DOHH2 (cell line): ENCODE data around the gene LYPD3.

ENCODE experiments used
- H3F3A ChIP-seq: fragments of 200-600 bp; sonication (generic), shearing (Covaris generic); 2 replicates; pipeline ENCODE4 v1.6.0; 2016; ENCODE audit warnings: antibody characterized with exemption, mild to moderate bottlenecking; ENCODE audit not compliant: control insufficient read depth, insufficient read depth
- H3K27ac ChIP-seq: fragments of 200-600 bp; sonication (generic); 2 replicates; pipeline ENCODE4 v1.5.1; 2014; ENCODE audit warnings: low read depth, mild to moderate bottlenecking, low read length, moderate library complexity
- H3K27me3 ChIP-seq: fragments of 200-600 bp; sonication (generic); 2 replicates; pipeline ENCODE4 v1.6.1; 2014; ENCODE audit warnings: mild to moderate bottlenecking, low read length, mixed read lengths; ENCODE audit not compliant: control insufficient read depth
- H3K36me3 ChIP-seq: fragments of 200-600 bp; sonication (generic); 2 replicates; pipeline ENCODE4 v1.6.1; 2014; ENCODE audit warnings: mild to moderate bottlenecking, low read length, moderate library complexity, mixed read lengths; ENCODE audit not compliant: control insufficient read depth
- H3K4me1 ChIP-seq: fragments of 200-600 bp; sonication (generic); 2 replicates; pipeline ENCODE4 v1.6.1; 2014; ENCODE audit warnings: mild to moderate bottlenecking, low read length, mixed read lengths; ENCODE audit not compliant: control insufficient read depth
- H3K4me2 ChIP-seq: fragments of 200-600 bp; sonication (generic); 2 replicates; pipeline ENCODE4 v1.6.0; 2014; ENCODE audit warnings: mild to moderate bottlenecking, low read length, moderate library complexity
- H3K4me3 ChIP-seq: fragments of 200-600 bp; sonication (generic); 2 replicates; pipeline ENCODE4 v1.5.1; 2014; ENCODE audit warnings: mild to moderate bottlenecking, low read length, mixed read lengths
- H3K79me2 ChIP-seq: fragments of 200-600 bp; sonication (generic); 2 replicates; pipeline ENCODE4 v1.6.1; 2014; ENCODE audit warnings: mild to moderate bottlenecking, low read length, mixed read lengths; ENCODE audit not compliant: control insufficient read depth
- H3K9me2 ChIP-seq: fragments of 200-600 bp; sonication (generic); replicated peaks from 2 replicates; pipeline ENCODE4 v1.6.1; 2014; ENCODE audit warnings: mild to moderate bottlenecking, low read length, mixed read lengths; ENCODE audit not compliant: control insufficient read depth
- H3K9me3 ChIP-seq: fragments of 200-600 bp; sonication (generic); 2 replicates; pipeline ENCODE4 v1.6.1; 2014; ENCODE audit warnings: antibody characterized with exemption, low read length, mixed read lengths; ENCODE audit not compliant: control insufficient read depth, insufficient read depth
- H4K20me1 ChIP-seq: fragments of 200-600 bp; sonication (generic); 2 replicates; pipeline ENCODE4 v1.6.0; 2014; ENCODE audit warnings: low read depth, mild to moderate bottlenecking, antibody characterized with exemption, low read length, moderate library complexity; ENCODE audit not compliant: control insufficient read depth, insufficient read depth
- CTCF ChIP-seq: fragments of 200-600 bp; sonication (generic); IDR thresholded peaks from one replicate; pipeline ENCODE4 v1.5.1; 2014; ENCODE audit warnings: antibody characterized with exemption, mild to moderate bottlenecking, low read depth, low read length; ENCODE audit not compliant: poor library complexity, severe bottlenecking
- EZH2phosphoT487 ChIP-seq: fragments of 200-600 bp; sonication (generic); IDR thresholded peaks from 2 replicates; pipeline ENCODE4 v1.6.1; 2017; ENCODE audit warnings: borderline replicate concordance, mild to moderate bottlenecking, antibody characterized with exemption, low read length, moderate library complexity, mixed read lengths

The LYPD3 gene

DNA sequence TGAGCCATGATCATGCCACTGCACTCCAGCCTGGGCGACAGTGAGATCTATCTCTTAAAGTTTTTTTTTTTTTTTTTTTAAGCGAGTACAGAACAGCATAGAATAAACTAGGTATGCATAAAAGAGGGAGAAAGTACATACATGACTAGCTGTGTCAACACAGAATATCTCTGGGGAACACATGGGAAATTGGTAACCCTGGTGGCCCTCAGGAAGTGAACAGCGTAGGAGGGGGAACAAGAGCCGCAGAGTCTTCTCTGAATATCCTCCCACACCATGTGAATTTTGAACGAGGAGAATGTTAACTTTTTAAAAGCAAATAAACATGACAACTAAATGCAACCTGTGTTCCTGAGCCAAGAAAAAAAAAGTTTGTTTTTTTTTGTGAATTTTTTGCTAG lies 23.9 kb upstream of the LYPD3 start:
- no peaks in the 10 kb centered on the region for H3K27me3 ChIP-seq
- H4K20me1 ChIP-seq, result no peaks in the 10 kb centered on the region
- H3K4me1 ChIP-seq, result no peaks in the 10 kb centered on the region

GRCh38 chr19:43488179-43488578 lies 22.8 kb upstream of the LYPD3 start:
- H3K4me3 ChIP-seq, result no peak overlapping the region
- no peaks in the 10 kb centered on the region for H4K20me1 ChIP-seq
- H3K36me3 ChIP-seq, result no peaks in the 10 kb centered on the region
- H3K27me3 ChIP-seq, result no peaks in the 10 kb centered on the region
- H3F3A ChIP-seq, result no peaks in the 10 kb centered on the region
- no peaks in the 10 kb centered on the region for H3K79me2 ChIP-seq
- no peaks in the 10 kb centered on the region for H3K9me2 ChIP-seq
- H3K4me1 ChIP-seq, result no peaks in the 10 kb centered on the region
- H3K9me3 ChIP-seq, result no peaks in the 10 kb centered on the region
- H3K4me2 ChIP-seq, result no peak overlapping the region
- no peak overlapping the region for H3K27ac ChIP-seq
- TF ChIP-seq EZH2phosphoT487 (no peak), CTCF (no peak)

More for the DNA sequence above, 23.9 kb upstream of the LYPD3 start:
- Histone ChIP-seq H3K4me2 (no peak overlapping the region), H3K4me3 (no peak overlapping the region), H3K9me2 (no peaks in the 10 kb centered on the region), H3K27ac (no peak overlapping the region), H3K9me3 (no peaks in the 10 kb centered on the region), H3K79me2 (no peaks in the 10 kb centered on the region), H3K36me3 (no peaks in the 10 kb centered on the region), H3F3A (no peaks in the 10 kb centered on the region)
- TF ChIP-seq CTCF, result no peak
- no peak for TF ChIP-seq EZH2phosphoT487

DNA sequence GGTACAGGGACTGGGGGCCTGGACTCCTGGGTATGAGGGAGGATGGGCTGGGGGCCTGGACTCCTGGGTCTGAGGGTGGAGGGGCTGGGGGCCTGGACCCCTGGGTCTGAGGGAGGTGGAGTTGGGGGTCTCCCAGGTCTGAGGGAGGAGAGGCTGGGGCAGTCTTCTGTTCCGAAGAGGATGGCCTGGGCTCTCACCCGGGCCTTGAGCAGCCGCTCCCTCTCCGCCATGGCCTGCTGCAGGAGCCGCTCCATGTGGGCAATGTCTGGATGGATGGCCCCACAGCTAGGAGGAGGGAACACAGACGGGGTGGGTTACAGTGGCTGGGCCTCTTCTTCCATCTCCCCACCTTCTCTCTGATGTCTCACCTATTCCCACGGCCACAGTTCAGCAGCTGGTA lies 21.0 kb upstream of the LYPD3 start:
- H3K4me1 ChIP-seq, result no peaks in the 10 kb centered on the region
- H3K9me3 ChIP-seq, result no peaks in the 10 kb centered on the region
- no peak overlapping the region for H3K4me2 ChIP-seq
- H3K36me3 ChIP-seq, result no peaks in the 10 kb centered on the region
- H3F3A ChIP-seq, result no peaks in the 10 kb centered on the region
- H4K20me1 ChIP-seq, result no peaks in the 10 kb centered on the region
- no peak overlapping the region for H3K4me3 ChIP-seq
- H3K9me2 ChIP-seq, result no peaks in the 10 kb centered on the region
- no peak for TF ChIP-seq EZH2phosphoT487
- no peak for TF ChIP-seq CTCF
- H3K27me3 ChIP-seq, result no peaks in the 10 kb centered on the region
- H3K27ac ChIP-seq, result no peak overlapping the region
- no peaks in the 10 kb centered on the region for H3K79me2 ChIP-seq

DNA sequence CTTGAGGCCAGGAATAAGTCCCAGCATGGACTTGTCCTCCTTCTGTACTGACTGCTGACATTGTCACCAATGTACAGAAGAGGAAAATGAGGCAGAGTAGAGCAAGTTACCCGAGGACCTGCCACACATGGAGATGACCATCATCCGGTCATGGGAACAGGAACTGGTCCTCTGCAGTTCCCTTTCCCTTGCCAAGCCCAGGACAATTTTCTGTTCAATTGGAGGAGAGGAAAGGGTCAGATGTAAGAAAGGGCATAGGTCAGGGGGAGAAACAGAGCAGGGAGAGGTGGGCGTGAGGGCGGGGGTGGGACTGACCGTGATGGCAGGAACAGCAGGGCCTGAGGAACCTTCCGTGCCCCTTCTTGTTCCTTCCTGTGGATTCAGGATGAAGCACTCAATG lies 20.5 kb upstream of the LYPD3 start:
- Histone ChIP-seq H3K9me3 (no peaks in the 10 kb centered on the region), H4K20me1 (no peaks in the 10 kb centered on the region), H3K27me3 (no peaks in the 10 kb centered on the region), H3K4me2 (no peak overlapping the region), H3K79me2 (no peaks in the 10 kb centered on the region), H3K36me3 (no peaks in the 10 kb centered on the region), H3K4me1 (no peaks in the 10 kb centered on the region), H3K27ac (no peak overlapping the region), H3K9me2 (no peaks in the 10 kb centered on the region), H3F3A (no peaks in the 10 kb centered on the region), H3K4me3 (no peak overlapping the region)
- TF ChIP-seq CTCF, result no peak
- TF ChIP-seq EZH2phosphoT487, result no peak
